Left lung (tissue), 10 donors: ENCODE data around the gene CMIP. TPM values are rescaled to one million over a fixed set of nuclear protein-coding genes. Genes with fewer than 3 reads are reported as not detected.
A peak's percentile ranks its signal among the peaks of the same experiment; 100 is the strongest.

Experiments used
- ATAC-seq: fragments of 200-7000 bp; cut with Tn5 transposase; one replicate; pipeline ENCODE4 v1.9.1; 2020; ENCODE audit warnings: moderate library complexity
- DNase-seq, 4 donors: peaks; one replicate each; pipeline ENCODE4 v3.0.0-alpha.2; 2013 to 2020
- H3K27ac ChIP-seq, 2 donors: fragments of 200-600 bp; sonication (generic) in 1 of 2; one replicate each; pipeline versions ENCODE4 v1.5.0 to v1.8.0; 2020 to 2021
- H3K27me3 ChIP-seq, 2 donors: fragments of 200-600 bp; sonication (generic) in 1 of 2; one replicate each; pipeline versions ENCODE4 v1.5.0 to v1.8.0; 2020 to 2021
- H3K36me3 ChIP-seq, 2 donors: fragments of 200-600 bp; sonication (generic) in 1 of 2; one replicate each; pipeline versions ENCODE4 v1.5.0 to v1.8.0; 2020 to 2021
- H3K4me1 ChIP-seq, 2 donors: fragments of 200-600 bp; one replicate each; pipeline ENCODE4 v1.8.0; 2021
- H3K4me3 ChIP-seq, 2 donors: fragments of 200-600 bp; sonication (generic) in 1 of 2; one replicate each; pipeline versions ENCODE4 v1.5.0 to v1.8.0; 2020 to 2021; ENCODE audit warnings: mild to moderate bottlenecking in 1 of 2
- H3K9me3 ChIP-seq, 2 donors: fragments of 200-600 bp; sonication (generic) in 1 of 2; one replicate each; pipeline versions ENCODE4 v1.5.0 to v1.8.0; 2020 to 2021
- intact Hi-C, 2 donors: fragments of 100-400 bp; cut with DNase I; formaldehyde crosslinking; loops; one replicate each; pipeline versions ENCODE4 v1.11.2 to v1.14.2; 2022
- polyA plus RNA-seq, 6 donors: library from polyadenylated mRNA; unstranded; fragments of 120-200 nt; gene quantifications; one replicate each; pipeline ENCODE4 v1.2.1, GENCODE V29; 2013; ENCODE audit not compliant: insufficient read length in 6 of 6
- total RNA-seq, 2 donors: library from RNA; stranded (reverse); fragmentation: NEBNext Ultra II Directional; extraction: Animal tissue kit (Norgen Biotek cat#: 25700); gene quantifications; one replicate each; pipeline ENCODE4 v1.2.1, GENCODE V29; 2021
- TF ChIP-seq, protein P1 (sequence below), 2 donors: fragments of 200-600 bp; sonication (generic) in 1 of 2; IDR thresholded peaks; one replicate each; pipeline versions ENCODE4 v1.5.0 to v1.8.0; 2021; ENCODE audit warnings: antibody characterized with exemption in 2 of 2
- donor health status: DM: no; HTN: yes; CAD: no.
- donor health status: DM: no; HTN: no; CAD: no.

Gene CMIP
- total and polyA plus RNA-seq, 8 donors = 35.3 to 55.8 (median 40.4) TPM

DNA sequence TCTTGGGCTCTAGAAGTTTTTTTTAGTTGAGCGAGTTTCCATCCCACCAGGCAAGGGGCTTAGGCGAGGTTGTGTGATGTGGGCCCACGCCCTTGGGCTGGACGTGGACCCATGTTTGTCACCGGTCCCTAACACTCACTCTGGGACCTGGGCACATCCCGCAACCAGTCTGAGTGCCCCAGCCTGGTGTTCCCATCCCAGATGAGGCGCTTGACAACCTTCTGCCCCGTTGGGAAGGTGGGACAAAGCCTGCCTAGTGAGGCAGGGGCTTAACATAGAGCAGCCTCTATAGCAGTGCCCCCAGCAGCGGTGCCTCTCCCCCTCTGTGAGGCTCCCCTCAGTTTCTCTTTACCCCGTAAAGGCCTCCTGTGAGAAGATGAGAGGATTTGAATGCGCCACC is 22.5 kb downstream of the CMIP start:
- no peaks in the 10 kb centered on the region for H3K9me3 ChIP-seq
- TF ChIP-seq, protein P1, sequence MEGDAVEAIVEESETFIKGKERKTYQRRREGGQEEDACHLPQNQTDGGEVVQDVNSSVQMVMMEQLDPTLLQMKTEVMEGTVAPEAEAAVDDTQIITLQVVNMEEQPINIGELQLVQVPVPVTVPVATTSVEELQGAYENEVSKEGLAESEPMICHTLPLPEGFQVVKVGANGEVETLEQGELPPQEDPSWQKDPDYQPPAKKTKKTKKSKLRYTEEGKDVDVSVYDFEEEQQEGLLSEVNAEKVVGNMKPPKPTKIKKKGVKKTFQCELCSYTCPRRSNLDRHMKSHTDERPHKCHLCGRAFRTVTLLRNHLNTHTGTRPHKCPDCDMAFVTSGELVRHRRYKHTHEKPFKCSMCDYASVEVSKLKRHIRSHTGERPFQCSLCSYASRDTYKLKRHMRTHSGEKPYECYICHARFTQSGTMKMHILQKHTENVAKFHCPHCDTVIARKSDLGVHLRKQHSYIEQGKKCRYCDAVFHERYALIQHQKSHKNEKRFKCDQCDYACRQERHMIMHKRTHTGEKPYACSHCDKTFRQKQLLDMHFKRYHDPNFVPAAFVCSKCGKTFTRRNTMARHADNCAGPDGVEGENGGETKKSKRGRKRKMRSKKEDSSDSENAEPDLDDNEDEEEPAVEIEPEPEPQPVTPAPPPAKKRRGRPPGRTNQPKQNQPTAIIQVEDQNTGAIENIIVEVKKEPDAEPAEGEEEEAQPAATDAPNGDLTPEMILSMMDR (IDR thresholded peaks at IDR 0.05) = no peak
- peak overlapping the region in 1 of 2 donors; percentile 53 for H3K27ac ChIP-seq
- no peaks in the 10 kb centered on the region for H3K27me3 ChIP-seq
- intact Hi-C loops = no loop called here
- H3K36me3 ChIP-seq = peaks cover 0 to 4% of the 10 kb centered on the region in 2 donors
- H3K4me1 ChIP-seq = peaks cover 21 to 90% of the 10 kb centered on the region in 2 donors
- DNase-seq = no peak
- no peak for ATAC-seq
- H3K4me3 ChIP-seq = no peak overlapping the region

DNA sequence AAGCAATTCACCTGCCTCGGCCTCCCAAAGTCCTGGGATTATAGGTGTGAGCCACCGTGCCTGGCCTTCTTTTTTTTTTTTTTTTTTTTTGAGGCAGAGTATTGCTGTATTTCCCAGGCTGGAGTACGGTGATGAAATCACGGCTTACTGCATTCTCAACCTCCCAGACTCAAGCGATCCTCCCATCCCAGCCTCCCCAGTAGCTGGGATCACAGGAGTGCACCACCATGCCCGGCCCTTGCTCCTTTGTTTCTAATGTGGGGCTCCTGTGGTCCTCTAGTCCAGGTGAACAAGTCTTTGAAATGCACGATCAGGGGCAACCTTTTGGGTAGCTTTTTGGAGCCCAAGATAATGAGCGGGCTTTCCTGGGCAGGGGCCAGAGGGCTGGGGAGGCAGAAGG is 23.2 kb downstream of the CMIP start:
- ATAC-seq = no peak
- Histone ChIP-seq H3K36me3 (peaks cover 0 to 4% of the 10 kb centered on the region in 2 donors), H3K27me3 (no peaks in the 10 kb centered on the region), H3K4me3 (no peak overlapping the region), H3K9me3 (no peaks in the 10 kb centered on the region), H3K27ac (peak overlapping the region in 1 of 2 donors; percentile 78), H3K4me1 (peaks cover 15 to 90% of the 10 kb centered on the region in 2 donors)
- intact Hi-C loops = no loop called here
- DNase-seq = no peak
- TF ChIP-seq, protein P1 (IDR thresholded peaks at IDR 0.05) = no peak

DNA sequence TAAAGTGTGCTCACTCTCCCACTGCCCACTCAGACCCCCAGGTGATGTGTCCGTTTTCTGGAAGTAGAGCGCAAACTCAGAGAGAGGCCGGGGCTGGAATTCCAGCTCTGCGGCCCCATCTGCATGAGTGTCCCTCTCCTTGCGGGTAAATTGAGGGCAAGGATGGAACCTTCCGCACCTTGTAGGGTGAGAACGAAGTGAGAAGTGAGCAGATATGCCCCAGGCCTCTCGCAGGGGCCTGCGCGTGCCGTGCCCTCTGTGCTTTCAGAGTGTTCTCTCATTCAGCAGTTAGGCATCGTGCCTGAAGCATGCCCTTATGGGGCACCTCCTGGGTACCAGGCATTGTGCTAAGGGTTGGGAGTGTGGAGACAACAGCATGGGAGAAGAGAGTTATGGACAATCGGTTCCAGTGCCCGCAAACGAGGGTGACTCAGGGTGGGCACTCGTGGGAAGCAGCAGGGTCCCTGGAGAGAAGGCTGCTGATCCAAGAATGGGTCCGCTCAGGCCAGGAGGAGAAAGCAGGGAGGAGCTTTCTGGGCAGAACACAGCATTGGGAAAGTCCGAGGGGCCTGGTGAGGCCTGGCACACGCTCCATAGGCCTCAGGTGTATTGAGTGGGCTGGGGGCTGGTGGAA is 23.8 kb downstream of the CMIP start:
- peak overlapping the region in 1 of 2 donors; percentile 78 for H3K27ac ChIP-seq
- H3K9me3 ChIP-seq = no peaks in the 10 kb centered on the region
- ATAC-seq = no peak
- no peak for DNase-seq
- H3K36me3 ChIP-seq = peaks cover 0 to 4% of the 10 kb centered on the region in 2 donors
- TF ChIP-seq, protein P1 (IDR thresholded peaks at IDR 0.05) = no peak
- intact Hi-C loops = no loop called here
- peaks cover 20 to 90% of the 10 kb centered on the region in 2 donors for H3K4me1 ChIP-seq
- H3K4me3 ChIP-seq = no peak overlapping the region
- H3K27me3 ChIP-seq = no peaks in the 10 kb centered on the region

DNA sequence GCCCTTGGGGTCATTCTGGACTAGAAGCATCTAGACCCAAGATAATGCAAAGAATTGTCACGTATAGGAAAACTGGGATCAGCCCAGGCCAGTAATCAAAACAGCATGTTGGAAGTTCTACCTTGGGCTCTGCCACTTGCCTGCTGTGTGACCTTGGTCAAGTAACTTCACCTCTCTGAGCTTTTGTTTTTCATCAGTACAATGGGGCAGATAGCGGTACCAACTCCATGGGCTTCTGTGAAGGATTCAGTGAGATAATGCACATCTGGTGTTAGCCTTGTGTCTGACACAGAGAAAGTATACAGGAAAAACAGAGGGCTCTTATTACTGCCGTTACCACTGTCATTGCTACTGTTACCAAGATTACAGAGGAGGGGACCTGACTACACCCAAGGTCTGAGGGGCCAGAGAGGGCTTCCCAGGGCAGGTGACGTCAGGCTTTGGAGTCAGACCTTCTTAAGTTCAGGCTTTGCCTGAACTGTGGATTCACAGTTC is 24.6 kb downstream of the CMIP start:
- intact Hi-C loops = no loop called here
- Histone ChIP-seq H3K27ac (peak overlapping the region; percentile 2 to 78), H3K36me3 (peaks cover 0 to 4% of the 10 kb centered on the region in 2 donors), H3K4me1 (peaks cover 25 to 97% of the 10 kb centered on the region in 2 donors), H3K27me3 (no peaks in the 10 kb centered on the region), H3K9me3 (no peaks in the 10 kb centered on the region), H3K4me3 (no peak overlapping the region)
- no peak for DNase-seq
- TF ChIP-seq, protein P1 (IDR thresholded peaks at IDR 0.05) = no peak
- no peak for ATAC-seq

DNA sequence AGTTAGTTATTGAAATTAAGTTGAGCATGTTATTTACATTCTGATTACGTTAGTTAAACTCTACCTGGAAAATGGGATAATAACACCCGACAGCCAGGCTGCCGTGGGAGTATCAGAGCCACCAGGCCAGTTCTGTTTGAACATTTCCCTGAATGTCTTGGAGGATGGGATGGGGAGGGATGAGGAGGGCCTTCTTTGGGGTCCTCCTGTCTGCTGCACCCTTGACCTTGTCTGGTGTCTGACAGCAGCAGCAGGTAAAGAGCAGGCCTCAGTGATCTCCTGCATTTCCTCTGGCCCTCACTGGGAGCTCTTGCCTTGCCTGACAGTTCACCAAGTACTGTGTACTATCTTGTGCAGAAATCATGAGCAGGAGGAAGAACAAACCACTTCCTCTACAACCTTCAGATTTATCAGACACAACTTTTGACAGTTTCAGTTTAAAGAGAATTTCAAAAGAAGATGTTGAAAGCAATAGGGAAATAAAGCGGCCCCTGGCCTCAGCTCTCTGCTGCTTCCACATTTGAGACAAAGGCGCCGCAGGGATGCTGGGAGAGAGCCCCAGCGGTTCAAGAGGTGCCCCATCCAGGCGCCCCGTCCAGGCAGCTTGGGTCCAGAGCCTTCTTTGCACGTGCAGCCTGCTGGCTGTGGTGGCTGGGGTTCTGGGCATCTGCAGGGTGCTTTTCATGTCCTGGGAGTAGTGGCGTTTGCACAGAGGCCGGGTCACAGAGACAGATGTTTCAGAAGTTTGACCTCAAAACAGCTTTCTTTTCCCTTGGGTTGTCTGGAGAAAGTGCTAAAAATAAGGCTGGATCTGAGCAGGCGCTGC is 25.3 kb downstream of the CMIP start:
- H3K4me1 ChIP-seq = peaks cover 26 to 100% of the 10 kb centered on the region in 2 donors
- peak in 1 of 4 donors; percentile 87 for DNase-seq
- peak; percentile 60 for ATAC-seq

More for the DNA sequence above, 25.3 kb downstream of the CMIP start:
- Histone ChIP-seq H3K4me3 (no peak overlapping the region), H3K36me3 (peaks cover 0 to 4% of the 10 kb centered on the region in 2 donors), H3K9me3 (no peaks in the 10 kb centered on the region), H3K27ac (peak overlapping the region; percentile 2 to 78), H3K27me3 (no peaks in the 10 kb centered on the region)
- intact Hi-C loops = no loop called here
- TF ChIP-seq, protein P1 (IDR thresholded peaks at IDR 0.05) = no peak
